GM12878 (cell line): ENCODE data around the gene NOP9. TPM values are rescaled to one million over a fixed set of nuclear protein-coding genes. Genes with fewer than 3 reads are reported as not detected.

Source experiments
- ATAC-seq: fragments of 200-7000 bp; cut with Tn5 transposase; 3 replicates; pipeline ENCODE4 v1.9.1; 2020; ENCODE audit warnings: mild to moderate bottlenecking, moderate library complexity
- BruUV-seq: library from RNA; stranded (reverse); fragments of 400-500 nt; replicated peaks from 2 replicates; lab custom pipeline; 2021; lab: Mats Ljungman, UMichigan
- CTCF ChIA-PET: fragments of 300-600 bp; sonication (Branson Sonifier 250); formaldehyde crosslinking; extraction: SDS; loops from one replicate; lab custom pipeline; 2021; ENCODE audit warnings: inconsistent platforms; lab: Yijun Ruan, JAX
- POLR2A ChIA-PET: fragments of 350-600 bp; formaldehyde crosslinking; extraction: SDS; loops from one replicate; lab custom pipeline; 2021; ENCODE audit warnings: inconsistent platforms; lab: Charles Lee
- RAD21 ChIA-PET: fragments of 300-600 bp; sonication (Branson Sonifier 250); formaldehyde crosslinking; loops from one replicate; lab custom pipeline; 2023; ENCODE audit warnings: antibody characterized with exemption; ENCODE audit not compliant: unreplicated experiment; lab: Charles Lee
- SMC1A ChIA-PET: fragments of 300-600 bp; sonication (Branson Sonifier 250); formaldehyde crosslinking; loops from one replicate; lab custom pipeline; 2023; ENCODE audit not compliant: unreplicated experiment, uncharacterized antibody; lab: Charles Lee
- DNase-seq: peaks from one replicate; pipeline ENCODE4 v3.0.0-alpha.2; 2011; ENCODE audit warnings: low read depth, low spot score
- FAIRE-seq: peaks from 3 replicates; lab custom pipeline; 2011; peaks lifted over from hg19 to GRCh38; lab: Jason Lieb, UNC
- H2AFZ ChIP-seq: 2 replicates; pipeline ENCODE4 v1.6.0; 2011; ENCODE audit warnings: low read depth, low read length, control low read depth; ENCODE audit not compliant: control insufficient read depth
- H3K27ac ChIP-seq: 2 replicates; pipeline ENCODE4 v1.5.1; 2011; ENCODE audit warnings: control low read depth; ENCODE audit not compliant: control insufficient read depth, insufficient read depth
- H3K27me3 ChIP-seq, 2 experiments: replicated peaks in 1 of 2; 2 replicates each; pipeline versions ENCODE4 v1.6.0 to v1.6.1; 2011; ENCODE audit warnings: low read length in 1 of 2; ENCODE audit not compliant: control insufficient read depth in 2 of 2, insufficient read depth in 2 of 2
- H3K36me3 ChIP-seq, 2 experiments: 2 replicates each; pipeline ENCODE4 v1.5.1; 2011; ENCODE audit warnings: low read length in 1 of 2; ENCODE audit not compliant: control insufficient read depth in 2 of 2, insufficient read depth in 2 of 2
- H3K4me1 ChIP-seq: 2 replicates; pipeline ENCODE4 v1.6.1; 2011; ENCODE audit warnings: mild to moderate bottlenecking, low read length, moderate library complexity, mixed read lengths; ENCODE audit not compliant: control insufficient read depth, insufficient read depth
- H3K4me2 ChIP-seq: 2 replicates; pipeline ENCODE4 v1.6.0; 2011; ENCODE audit warnings: control low read depth; ENCODE audit not compliant: control insufficient read depth, insufficient read depth
- H3K4me3 ChIP-seq: fragments of 200-600 bp; sonication (generic); 2 replicates; pipeline ENCODE4 v1.5.1; 2016
- H3K79me2 ChIP-seq: 2 replicates; pipeline ENCODE4 v1.6.0; 2011; ENCODE audit warnings: low read length; ENCODE audit not compliant: control insufficient read depth, insufficient read depth
- H3K9ac ChIP-seq: 2 replicates; pipeline ENCODE4 v1.8.0; 2011; ENCODE audit warnings: low read length, control low read depth, mixed read lengths; ENCODE audit not compliant: control insufficient read depth, insufficient read depth
- H3K9me3 ChIP-seq: replicated peaks from 3 replicates; pipeline ENCODE4 v1.5.1; 2011; ENCODE audit warnings: mild to moderate bottlenecking, low read length; ENCODE audit not compliant: control insufficient read depth, insufficient read depth
- H4K20me1 ChIP-seq: 2 replicates; pipeline ENCODE4 v1.6.0; 2011; ENCODE audit not compliant: control insufficient read depth, insufficient read depth
- CBX5 ChIP-seq: sonication (generic); IDR thresholded peaks from 2 replicates; pipeline ENCODE4 v1.6.1; 2016; ENCODE audit warnings: low read depth, moderate library complexity, mild to moderate bottlenecking, inconsistent platforms
- CHD1 ChIP-seq: IDR thresholded peaks from 2 replicates; pipeline ENCODE4 v1.6.1; 2012; ENCODE audit warnings: low read depth, low read length, improper control_type of control experiment
- DPF2 ChIP-seq: fragments of 450-650 bp; IDR thresholded peaks from 2 replicates; pipeline ENCODE4 v1.6.1; 2017; ENCODE audit warnings: mild to moderate bottlenecking
- EP300 ChIP-seq, 2 experiments: fragments of 150-350 bp in 1 of 2; IDR thresholded peaks; 2 replicates each; pipeline ENCODE4 v1.6.1; 2011 to 2012; ENCODE audit warnings: low read depth in 2 of 2, low read length in 2 of 2, borderline replicate concordance in 1 of 2, improper control_type of control experiment in 1 of 2, inconsistent platforms in 1 of 2; ENCODE audit not compliant: control insufficient read depth in 1 of 2
- FOXM1 ChIP-seq: IDR thresholded peaks from 2 replicates; pipeline ENCODE4 v1.6.1; 2012; ENCODE audit warnings: low read depth, mild to moderate bottlenecking, inconsistent platforms, low read length, moderate library complexity
- HCFC1 ChIP-seq: fragments of 150-350 bp; IDR thresholded peaks from 2 replicates; pipeline ENCODE4 v1.6.1; 2014; ENCODE audit warnings: low read length
- IKZF1 ChIP-seq: fragments of 450-650 bp; conservative IDR thresholded peaks from 2 replicates; pipeline ENCODE4 v1.6.1; 2017; ENCODE audit warnings: antibody characterized with exemption, mild to moderate bottlenecking
- MTA2 ChIP-seq: fragments of 450-650 bp; IDR thresholded peaks from 2 replicates; pipeline ENCODE4 v1.6.1; 2016; ENCODE audit warnings: low read depth, mild to moderate bottlenecking, moderate library complexity
- MTA3 ChIP-seq: IDR thresholded peaks from 2 replicates; pipeline ENCODE4 v1.6.1; 2012; ENCODE audit warnings: low read length, inconsistent platforms, borderline replicate concordance
- MXI1 ChIP-seq: fragments of 150-350 bp; IDR thresholded peaks from 2 replicates; pipeline ENCODE4 v1.6.1; 2011; ENCODE audit warnings: low read depth, mild to moderate bottlenecking, inconsistent platforms, low read length, improper control_type of control experiment
- NFXL1 ChIP-seq: fragments of 450-650 bp; IDR thresholded peaks from 2 replicates; pipeline ENCODE4 v1.6.1; 2017; ENCODE audit warnings: antibody characterized with exemption, mild to moderate bottlenecking, borderline replicate concordance
- NR2C2 ChIP-seq: IDR thresholded peaks from 2 replicates; pipeline ENCODE4 v1.6.1; 2011; ENCODE audit warnings: borderline replicate concordance, low read depth; ENCODE audit not compliant: control insufficient read depth, insufficient read length
- PML ChIP-seq: IDR thresholded peaks from 2 replicates; pipeline ENCODE4 v1.6.1; 2012; ENCODE audit warnings: low read length, inconsistent platforms
- SREBF2 ChIP-seq: IDR thresholded peaks from 2 replicates; pipeline ENCODE4 v1.6.1; 2012; ENCODE audit warnings: mild to moderate bottlenecking, low read length
- SUZ12 ChIP-seq: fragments of 200-600 bp; sonication (generic); IDR thresholded peaks from one replicate; pipeline ENCODE4 v1.6.1; 2018; ENCODE audit warnings: antibody characterized with exemption, mild to moderate bottlenecking; ENCODE audit not compliant: unreplicated experiment
- TAF1 ChIP-seq: IDR thresholded peaks from 2 replicates; pipeline ENCODE4 v1.6.1; 2011; ENCODE audit warnings: mild to moderate bottlenecking, low read depth, low read length, borderline replicate concordance
- TCF12 ChIP-seq: IDR thresholded peaks from 2 replicates; pipeline ENCODE4 v1.6.1; 2011; ENCODE audit warnings: low read depth, mild to moderate bottlenecking, low read length
- WGBS: methylation state at CpG from one replicate; pipeline ENCODE4 v1.1.6; 2016; ENCODE audit warnings: low lambda C conversion rate; ENCODE audit not compliant: insufficient replicate concordance, insufficient coverage; ENCODE audit errors: missing lambda C conversion rate; 5-methylcytosine and 5-hydroxymethylcytosine counted together
- in situ Hi-C: fragments of 300-500 bp; cut with MboI; formaldehyde crosslinking; loops from 9 replicates; pipeline ENCODE4 v1.14.3; 2018; ENCODE audit warnings: mixed read lengths
- intact Hi-C: fragments of 100-400 bp; cut with micrococcal nuclease; formaldehyde crosslinking; loops from one replicate; pipeline ENCODE4 v1.14.2; 2022; ENCODE audit not compliant: unreplicated experiment
- polyA plus RNA-seq, 11 experiments: library from polyadenylated mRNA; depleted of rRNA in 4 of 11; unstranded in 6 of 11; stranded (reverse) in 5 of 11; fragments of >200 nt; fragmentation: Nextera tagmentation in 4 of 11; fragmentation: Illumina TruSeq in 1 of 11; extraction: Ambion mirVana in 4 of 11; extraction: Trizol in 1 of 11; gene quantifications; 1 replicate in 1 of 11; 2 replicates in 10 of 11; pipeline versions ENCODE4 v1.2.1 to v1.2.3, GENCODE V29; 2011 to 2016; ENCODE audit warnings: inconsistent platforms in 2 of 11, missing spikeins in 2 of 11, low read depth in 1 of 11
- total RNA-seq, 4 experiments: library from RNA; depleted of rRNA in 3 of 4; stranded (reverse); fragments of >200 nt in 3 of 4; fragmentation: Illumina TruSeq in 1 of 4; extraction: Trizol in 1 of 4; gene quantifications; 2 replicates each; pipeline versions ENCODE4 v1.2.1 to v1.2.3, GENCODE V29; 2013 to 2021
- TF ChIP-seq, protein P1 (sequence below): fragments of 450-650 bp; formaldehyde crosslinking; IDR thresholded peaks from 2 replicates; pipeline ENCODE4 v1.4.0; 2020; ENCODE audit warnings: mild to moderate bottlenecking, moderate library complexity
- TF ChIP-seq, protein P2 (sequence below): IDR thresholded peaks from 2 replicates; pipeline ENCODE4 v1.6.1; 2012; ENCODE audit warnings: low read depth, low read length, improper control_type of control experiment

NOP9 gene
- total and polyA plus RNA-seq, 10 of the 15 experiments (the other 5 are each of a cell fraction or from before 2014, with no cell fraction given), result 2.4 to 43.9 (median 20.3) TPM

DNA sequence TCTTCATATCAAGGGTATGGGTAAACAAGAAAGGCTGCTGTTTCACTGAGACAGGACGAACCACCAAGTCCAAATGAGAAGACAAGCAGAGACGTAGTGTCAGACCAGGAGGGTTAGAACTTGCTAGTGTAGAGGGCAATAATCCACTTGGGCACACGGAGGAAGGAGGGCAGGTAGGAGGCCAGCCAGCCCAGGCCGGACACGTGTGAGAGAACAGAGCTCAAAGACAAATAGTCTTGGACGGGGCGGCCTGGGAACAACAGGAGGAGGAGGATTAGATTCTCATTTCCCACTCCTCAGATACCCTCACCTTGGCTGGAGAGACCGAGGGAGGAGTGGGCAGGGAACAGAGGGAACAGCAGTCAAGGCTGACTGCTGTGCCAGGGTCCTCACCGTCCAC, 8.9 kb upstream of the NOP9 start:
- DNase-seq (no peak), FAIRE-seq (no peak), ATAC-seq (no peak)
- Histone ChIP-seq H3K9ac (no peak overlapping the region), H3K27me3 (no peaks in the 10 kb centered on the region), H3K4me2 (no peak overlapping the region), H3K79me2 (no peaks in the 10 kb centered on the region), H3K9me3 (no peaks in the 10 kb centered on the region), H4K20me1 (no peaks in the 10 kb centered on the region), H3K27ac (no peak overlapping the region), H3K4me1 (peaks cover 11% of the 10 kb centered on the region), H3K4me3 (no peak overlapping the region), H2AFZ (no peak overlapping the region), H3K36me3 (peaks cover 13 to 29% of the 10 kb centered on the region in 2 experiments)
- ChIA-PET RAD21 (interaction anchor here (1.7 to 3.0 kb wide), 4 partner anchors 9 to 48 kb away, joined by 5 to 16 read pairs (median 10); partner anchors contain the start of genes DHRS1, NOP9 and TINF2), POLR2A (interaction anchor here (0.9 to 2.5 kb wide), 4 partner anchors 10 to 78 kb away, joined by 4 to 9 read pairs (median 6); partner anchors contain the start of gene TINF2), CTCF (interaction anchor here (0.7 to 13.4 kb wide), 7 partner anchors 9 to 94 kb away, joined by 3 to 269 read pairs (median 11); partner anchors contain the start of genes CIDEB, DHRS1, NOP9 and RABGGTA), SMC1A (interaction anchor here (1.1 to 3.0 kb wide), 7 partner anchors 9 to 49 kb away, joined by 3 to 18 read pairs (median 8); partner anchors contain the start of genes CIDEB, DHRS1, NOP9 and RABGGTA)
- 84% methylated on average over 9 of the region's 9 CpGs for WGBS
- TF ChIP-seq PML (no peak), NR2C2 (no peak), MTA3 (no peak), NFXL1 (no peak), CBX5 (no peak), CHD1 (no peak), TAF1 (no peak), TCF12 (no peak), IKZF1 (no peak), DPF2 (no peak), MTA2 (no peak), SUZ12 (no peak), SREBF2 (no peak), HCFC1 (no peak), EP300 (IDR thresholded peaks at IDR 0.05; ENCODE audit: borderline replicate concordance in 1 of 2, control insufficient read depth in 1 of 2, low read depth in 2 of 2, low read length in 2 of 2) (no peak), MXI1 (no peak), FOXM1 (no peak)
- TF ChIP-seq, protein P1, sequence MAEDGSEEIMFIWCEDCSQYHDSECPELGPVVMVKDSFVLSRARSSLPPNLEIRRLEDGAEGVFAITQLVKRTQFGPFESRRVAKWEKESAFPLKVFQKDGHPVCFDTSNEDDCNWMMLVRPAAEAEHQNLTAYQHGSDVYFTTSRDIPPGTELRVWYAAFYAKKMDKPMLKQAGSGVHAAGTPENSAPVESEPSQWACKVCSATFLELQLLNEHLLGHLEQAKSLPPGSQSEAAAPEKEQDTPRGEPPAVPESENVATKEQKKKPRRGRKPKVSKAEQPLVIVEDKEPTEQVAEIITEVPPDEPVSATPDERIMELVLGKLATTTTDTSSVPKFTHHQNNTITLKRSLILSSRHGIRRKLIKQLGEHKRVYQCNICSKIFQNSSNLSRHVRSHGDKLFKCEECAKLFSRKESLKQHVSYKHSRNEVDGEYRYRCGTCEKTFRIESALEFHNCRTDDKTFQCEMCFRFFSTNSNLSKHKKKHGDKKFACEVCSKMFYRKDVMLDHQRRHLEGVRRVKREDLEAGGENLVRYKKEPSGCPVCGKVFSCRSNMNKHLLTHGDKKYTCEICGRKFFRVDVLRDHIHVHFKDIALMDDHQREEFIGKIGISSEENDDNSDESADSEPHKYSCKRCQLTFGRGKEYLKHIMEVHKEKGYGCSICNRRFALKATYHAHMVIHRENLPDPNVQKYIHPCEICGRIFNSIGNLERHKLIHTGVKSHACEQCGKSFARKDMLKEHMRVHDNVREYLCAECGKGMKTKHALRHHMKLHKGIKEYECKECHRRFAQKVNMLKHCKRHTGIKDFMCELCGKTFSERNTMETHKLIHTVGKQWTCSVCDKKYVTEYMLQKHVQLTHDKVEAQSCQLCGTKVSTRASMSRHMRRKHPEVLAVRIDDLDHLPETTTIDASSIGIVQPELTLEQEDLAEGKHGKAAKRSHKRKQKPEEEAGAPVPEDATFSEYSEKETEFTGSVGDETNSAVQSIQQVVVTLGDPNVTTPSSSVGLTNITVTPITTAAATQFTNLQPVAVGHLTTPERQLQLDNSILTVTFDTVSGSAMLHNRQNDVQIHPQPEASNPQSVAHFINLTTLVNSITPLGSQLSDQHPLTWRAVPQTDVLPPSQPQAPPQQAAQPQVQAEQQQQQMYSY (CRISPR knock-in tag), result no peak
- TF ChIP-seq, protein P2, sequence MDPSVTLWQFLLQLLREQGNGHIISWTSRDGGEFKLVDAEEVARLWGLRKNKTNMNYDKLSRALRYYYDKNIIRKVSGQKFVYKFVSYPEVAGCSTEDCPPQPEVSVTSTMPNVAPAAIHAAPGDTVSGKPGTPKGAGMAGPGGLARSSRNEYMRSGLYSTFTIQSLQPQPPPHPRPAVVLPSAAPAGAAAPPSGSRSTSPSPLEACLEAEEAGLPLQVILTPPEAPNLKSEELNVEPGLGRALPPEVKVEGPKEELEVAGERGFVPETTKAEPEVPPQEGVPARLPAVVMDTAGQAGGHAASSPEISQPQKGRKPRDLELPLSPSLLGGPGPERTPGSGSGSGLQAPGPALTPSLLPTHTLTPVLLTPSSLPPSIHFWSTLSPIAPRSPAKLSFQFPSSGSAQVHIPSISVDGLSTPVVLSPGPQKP, result no peak
- in situ Hi-C loops, result no loop called here
- intact Hi-C loops, result no loop called here
- no TSS peak for BruUV-seq
